Uterus (tissue), 2 donors: ENCODE results near the gene S100A3.

Source experiments
- POLR2A ChIP-seq, 2 donors: fragments of 450-650 bp; IDR thresholded peaks; one replicate each; pipeline ENCODE4 v1.6.1; 2016; ENCODE audit warnings: antibody characterized with exemption in 2 of 2, mild to moderate bottlenecking in 1 of 2, moderate library complexity in 1 of 2
- TF ChIP-seq, protein P1 (sequence below), 4 experiments: fragments of 200-600 bp in 2 of 4; fragments of 450-650 bp in 2 of 4; sonication (generic) in 2 of 4; IDR thresholded peaks; one replicate each; pipeline ENCODE4 v1.5.1; 2016 to 2019; ENCODE audit warnings: antibody characterized with exemption in 4 of 4, mild to moderate bottlenecking in 2 of 4, moderate library complexity in 1 of 4

DNA sequence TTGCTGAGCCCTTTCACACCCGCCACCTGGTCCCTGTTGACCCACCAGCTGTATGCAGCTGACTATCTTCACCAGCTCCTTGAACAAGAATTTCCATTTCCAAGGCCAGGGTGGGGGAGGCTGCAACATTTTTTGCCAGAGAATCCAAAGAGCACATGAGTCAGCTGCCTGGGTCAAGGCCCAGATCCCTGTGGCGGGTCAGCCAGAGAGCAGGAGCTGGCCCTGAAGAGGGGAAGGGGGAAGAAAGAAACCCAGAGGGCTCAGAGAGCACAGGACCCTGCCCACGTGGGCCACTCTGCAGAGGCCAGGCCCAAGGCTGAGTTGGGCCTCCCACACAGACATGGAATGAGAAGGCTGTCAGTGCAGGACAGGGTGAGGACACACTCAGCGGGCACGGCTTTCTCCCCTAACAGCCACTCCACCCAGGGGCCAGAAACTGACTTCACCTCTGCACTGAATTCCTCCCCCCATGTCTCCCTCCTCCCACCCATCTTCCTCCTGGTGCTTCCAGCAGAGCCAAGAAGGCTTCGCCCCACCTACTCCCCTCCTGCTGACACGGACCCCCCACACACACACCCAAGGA is 42.1 kb downstream of the S100A3 start:
- TF ChIP-seq POLR2A (IDR thresholded peaks at IDR 0.05), result peak in 1 of 2 donors; percentile 12
- TF ChIP-seq, protein P1, sequence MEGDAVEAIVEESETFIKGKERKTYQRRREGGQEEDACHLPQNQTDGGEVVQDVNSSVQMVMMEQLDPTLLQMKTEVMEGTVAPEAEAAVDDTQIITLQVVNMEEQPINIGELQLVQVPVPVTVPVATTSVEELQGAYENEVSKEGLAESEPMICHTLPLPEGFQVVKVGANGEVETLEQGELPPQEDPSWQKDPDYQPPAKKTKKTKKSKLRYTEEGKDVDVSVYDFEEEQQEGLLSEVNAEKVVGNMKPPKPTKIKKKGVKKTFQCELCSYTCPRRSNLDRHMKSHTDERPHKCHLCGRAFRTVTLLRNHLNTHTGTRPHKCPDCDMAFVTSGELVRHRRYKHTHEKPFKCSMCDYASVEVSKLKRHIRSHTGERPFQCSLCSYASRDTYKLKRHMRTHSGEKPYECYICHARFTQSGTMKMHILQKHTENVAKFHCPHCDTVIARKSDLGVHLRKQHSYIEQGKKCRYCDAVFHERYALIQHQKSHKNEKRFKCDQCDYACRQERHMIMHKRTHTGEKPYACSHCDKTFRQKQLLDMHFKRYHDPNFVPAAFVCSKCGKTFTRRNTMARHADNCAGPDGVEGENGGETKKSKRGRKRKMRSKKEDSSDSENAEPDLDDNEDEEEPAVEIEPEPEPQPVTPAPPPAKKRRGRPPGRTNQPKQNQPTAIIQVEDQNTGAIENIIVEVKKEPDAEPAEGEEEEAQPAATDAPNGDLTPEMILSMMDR (IDR thresholded peaks at IDR 0.05), result peak in 1 of 4 experiments; percentile 11
